ENCODE measurements around the gene CMTM5. TPM values are rescaled to one million over a fixed set of nuclear protein-coding genes. Genes with fewer than 3 reads are reported as not detected.

Gene CMTM5
- total RNA-seq, 8 experiments from 2014 or later: 0.05 to 2.0 (median 0.40) TPM; not detected in 1

- Histone ChIP-seq H3K27ac (no peak within 1 kb of the TSS), H3K4me1 (replicated peaks in 1 of 2) (no peaks in the 10 kb centered on the region), H3K4me3 (no peak within 1 kb of the TSS)
- in situ Hi-C loops (cut with MboI; ENCODE audit: low pct_unique_long_range_greater_than_20kb in 2 of 9, low sequenced_read_pairs in 9 of 9, unreplicated experiment in 9 of 9): loop anchor here in 1 of 9 experiments (10.0 kb wide), 1 partner anchor 48 kb away; the partner anchor contains the start of gene PABPN1
- ATAC-seq (replicated peaks in 6 of 8): no peak
- WGBS, 10 experiments: 13 to 75% (median 39%) methylated on average over 1 to 2 of the region's 2 CpGs; no CpG with 5 or more reads in 4 of the 10 experiments
Observed at GRCh38 chr14:23372509-23372908, 4.3 kb upstream of the CMTM5 start, which contains the start of gene IL25. TSS of gene IL25 (plus strand) at chr14:23372809.

DNA sequence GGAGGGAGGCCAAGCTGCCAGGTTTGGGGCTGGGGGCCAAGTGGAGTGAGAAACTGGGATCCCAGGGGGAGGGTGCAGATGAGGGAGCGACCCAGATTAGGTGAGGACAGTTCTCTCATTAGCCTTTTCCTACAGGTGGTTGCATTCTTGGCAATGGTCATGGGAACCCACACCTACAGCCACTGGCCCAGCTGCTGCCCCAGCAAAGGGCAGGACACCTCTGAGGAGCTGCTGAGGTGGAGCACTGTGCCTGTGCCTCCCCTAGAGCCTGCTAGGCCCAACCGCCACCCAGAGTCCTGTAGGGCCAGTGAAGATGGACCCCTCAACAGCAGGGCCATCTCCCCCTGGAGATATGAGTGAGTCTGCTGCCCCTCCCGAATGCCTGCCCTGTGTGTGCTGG lies 3.8 kb upstream of the CMTM5 start:
- no peak overlapping the region for H3K4me3 ChIP-seq
- H3K4me1 ChIP-seq (replicated peaks in 1 of 2): no peaks in the 10 kb centered on the region
- in situ Hi-C loops (cut with MboI; ENCODE audit: low pct_unique_long_range_greater_than_20kb in 2 of 9, low sequenced_read_pairs in 9 of 9, unreplicated experiment in 9 of 9): loop anchor here in 1 of 9 experiments (10.0 kb wide), 1 partner anchor 48 kb away; the partner anchor contains the start of gene PABPN1
- 0 to 80% (median 30%) methylated on average over 1 of the region's 3 CpGs; no CpG with 5 or more reads in 6 of the 10 experiments for WGBS, 10 experiments
- ATAC-seq (replicated peaks in 6 of 8): no peak
- H3K27ac ChIP-seq: no peak overlapping the region

DNA sequence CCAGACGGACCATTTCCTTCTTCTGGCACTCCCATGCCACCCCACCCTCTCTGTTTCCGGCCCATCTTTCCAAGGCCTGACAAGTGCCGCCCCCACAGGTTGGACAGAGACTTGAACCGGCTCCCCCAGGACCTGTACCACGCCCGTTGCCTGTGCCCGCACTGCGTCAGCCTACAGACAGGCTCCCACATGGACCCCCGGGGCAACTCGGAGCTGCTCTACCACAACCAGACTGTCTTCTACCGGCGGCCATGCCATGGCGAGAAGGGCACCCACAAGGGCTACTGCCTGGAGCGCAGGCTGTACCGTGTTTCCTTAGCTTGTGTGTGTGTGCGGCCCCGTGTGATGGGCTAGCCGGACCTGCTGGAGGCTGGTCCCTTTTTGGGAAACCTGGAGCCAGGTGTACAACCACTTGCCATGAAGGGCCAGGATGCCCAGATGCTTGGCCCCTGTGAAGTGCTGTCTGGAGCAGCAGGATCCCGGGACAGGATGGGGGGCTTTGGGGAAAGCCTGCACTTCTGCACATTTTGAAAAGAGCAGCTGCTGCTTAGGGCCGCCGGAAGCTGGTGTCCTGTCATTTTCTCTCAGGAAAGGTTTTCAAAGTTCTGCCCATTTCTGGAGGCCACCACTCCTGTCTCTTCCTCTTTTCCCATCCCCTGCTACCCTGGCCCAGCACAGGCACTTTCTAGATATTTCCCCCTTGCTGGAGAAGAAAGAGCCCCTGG lies 1.2 kb upstream of the CMTM5 start:
- Histone ChIP-seq H3K27ac (no peak overlapping the region), H3K4me3 (no peak overlapping the region), H3K4me1 (replicated peaks in 1 of 2) (no peaks in the 10 kb centered on the region)
- WGBS, 10 experiments: 29 to 100% (median 93%) methylated on average over 1 to 6 of the region's 21 CpGs; no CpG with 5 or more reads in 3 of the 10 experiments
- no peak for ATAC-seq (replicated peaks in 6 of 8)
- in situ Hi-C loops (cut with MboI; ENCODE audit: low pct_unique_long_range_greater_than_20kb in 2 of 9, low sequenced_read_pairs in 9 of 9, unreplicated experiment in 9 of 9): loop anchor here in 1 of 9 experiments (10.0 kb wide), 1 partner anchor 51 kb away; the partner anchor contains the start of gene PABPN1

GRCh38 chr14:23377198-23377550 lies 328 bp downstream of the CMTM5 start:
- Histone ChIP-seq H3K4me1 (replicated peaks in 1 of 2) (no peaks in the 10 kb centered on the region), H3K27ac (no peak overlapping the region), H3K4me3 (no peak overlapping the region)
- 30 to 53% (median 45%) methylated on average over 1 to 4 of the region's 11 CpGs; no CpG with 5 or more reads in 6 of the 10 experiments for WGBS, 10 experiments
- in situ Hi-C loops (cut with MboI; ENCODE audit: low pct_unique_long_range_greater_than_20kb in 2 of 9, low sequenced_read_pairs in 9 of 9, unreplicated experiment in 9 of 9): loop anchor here in 1 of 9 experiments (10.0 kb wide), 1 partner anchor 52 kb away; the partner anchor contains the start of gene PABPN1
- no peak for ATAC-seq (replicated peaks in 6 of 8)

GRCh38 chr14:23377573-23378563 lies 1.0 kb downstream of the CMTM5 start:
- Histone ChIP-seq H3K4me1 (replicated peaks in 1 of 2) (no peaks in the 10 kb centered on the region), H3K4me3 (no peak overlapping the region), H3K27ac (no peak overlapping the region)
- in situ Hi-C loops (cut with MboI; ENCODE audit: low pct_unique_long_range_greater_than_20kb in 2 of 9, low sequenced_read_pairs in 9 of 9, unreplicated experiment in 9 of 9): loop anchor here in 1 of 9 experiments (10.0 kb wide), 1 partner anchor 53 kb away; the partner anchor contains the start of gene PABPN1
- ATAC-seq (replicated peaks in 6 of 8): no peak
- WGBS, 10 experiments: 28 to 100% (median 80%) methylated on average over 2 to 7 of the region's 14 CpGs; no CpG with 5 or more reads in 3 of the 10 experiments

DNA sequence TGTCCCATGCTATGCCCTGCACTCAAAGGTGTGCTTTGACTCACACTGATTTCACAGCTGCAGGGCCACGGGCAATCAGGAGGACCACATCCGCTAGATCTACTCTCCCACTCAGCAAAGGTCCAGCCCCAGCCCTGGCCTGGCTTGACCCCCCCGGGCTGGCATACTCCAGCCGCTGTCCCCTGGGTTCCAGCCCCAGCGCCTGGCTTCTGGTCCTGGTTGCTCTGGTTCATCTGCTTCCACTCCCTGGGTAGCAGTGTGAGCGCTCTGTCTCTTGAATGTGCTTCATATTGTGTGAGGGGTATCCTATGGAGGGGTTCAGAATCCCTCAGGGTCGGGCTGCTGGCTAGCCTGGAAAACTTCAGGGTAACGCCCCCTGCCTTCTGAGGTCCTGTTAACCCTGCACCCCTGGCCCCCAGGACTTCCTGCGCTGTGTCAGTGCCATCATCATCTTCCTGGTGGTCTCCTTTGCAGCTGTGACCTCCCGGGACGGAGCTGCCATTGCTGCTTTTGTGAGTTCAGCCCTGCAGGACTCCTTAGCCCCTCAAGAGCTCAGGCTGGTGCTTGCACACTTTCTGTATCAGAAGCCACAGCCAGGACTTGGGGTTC lies 1.9 kb downstream of the CMTM5 start:
- no peak overlapping the region for H3K27ac ChIP-seq
- no peaks in the 10 kb centered on the region for H3K4me1 ChIP-seq (replicated peaks in 1 of 2)
- in situ Hi-C loops (cut with MboI; ENCODE audit: low pct_unique_long_range_greater_than_20kb in 2 of 9, low sequenced_read_pairs in 9 of 9, unreplicated experiment in 9 of 9): loop anchor here in 1 of 9 experiments (10.0 kb wide), 1 partner anchor 54 kb away; the partner anchor contains the start of gene PABPN1
- WGBS, 10 experiments: 40 to 100% (median 71%) methylated on average over 1 to 5 of the region's 11 CpGs; no CpG with 5 or more reads in 4 of the 10 experiments
- no peak overlapping the region for H3K4me3 ChIP-seq
- ATAC-seq (replicated peaks in 6 of 8): no peak

GRCh38 chr14:23379366-23380196 lies 2.7 kb downstream of the CMTM5 start:
- Histone ChIP-seq H3K4me3 (no peak overlapping the region), H3K4me1 (replicated peaks in 1 of 2) (no peaks in the 10 kb centered on the region), H3K27ac (no peak overlapping the region)
- peak in 7 of 8 experiments; percentile 38 to 93 (median 74) for ATAC-seq (replicated peaks in 6 of 8)
- 33 to 85% (median 50%) methylated on average over 2 to 6 of the region's 12 CpGs; no CpG with 5 or more reads in 6 of the 10 experiments for WGBS, 10 experiments
- in situ Hi-C loops (cut with MboI; ENCODE audit: low pct_unique_long_range_greater_than_20kb in 2 of 9, low sequenced_read_pairs in 9 of 9, unreplicated experiment in 9 of 9): loop anchor here in 1 of 9 experiments (10.0 kb wide), 1 partner anchor 55 kb away; the partner anchor contains the start of gene PABPN1

- Histone ChIP-seq H3K4me1 (replicated peaks in 1 of 2) (no peaks in the 10 kb centered on the region), H3K4me3 (no peak overlapping the region), H3K27ac (no peak overlapping the region)
- WGBS, 10 experiments: 7 to 100% (median 68%) methylated on average over 1 to 8 of the region's 16 CpGs; no CpG with 5 or more reads in 2 of the 10 experiments
- in situ Hi-C loops (cut with MboI; ENCODE audit: low pct_unique_long_range_greater_than_20kb in 2 of 9, low sequenced_read_pairs in 9 of 9, unreplicated experiment in 9 of 9): no loop called here
- ATAC-seq (replicated peaks in 6 of 8): peak in 4 of 8 experiments; percentile 7 to 66 (median 32)
Observed at GRCh38 chr14:23380197-23380914, 3.5 kb downstream of the CMTM5 start.

DNA sequence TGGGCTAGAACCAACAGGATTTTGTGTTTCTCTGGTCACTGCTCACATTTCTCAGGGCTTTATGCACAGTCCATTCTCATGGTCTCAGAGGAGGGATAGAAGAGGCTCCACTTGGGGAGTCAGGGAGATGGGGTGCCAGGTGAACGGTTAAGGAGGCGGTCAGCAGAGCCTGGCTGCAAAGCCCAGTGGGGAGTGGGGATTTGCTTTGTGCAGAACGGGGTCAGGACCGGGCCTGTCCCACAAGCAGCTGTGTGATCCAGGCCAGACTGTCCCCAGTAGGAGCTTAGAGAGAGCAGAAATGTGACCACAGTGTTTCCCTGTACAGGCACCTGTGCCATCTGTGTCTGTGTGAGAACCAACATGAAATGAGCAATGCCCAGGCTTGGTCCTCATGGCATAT lies 4.1 kb downstream of the CMTM5 start:
- H3K27ac ChIP-seq: no peak overlapping the region
- no peaks in the 10 kb centered on the region for H3K4me1 ChIP-seq (replicated peaks in 1 of 2)
- no peak overlapping the region for H3K4me3 ChIP-seq
- ATAC-seq (replicated peaks in 6 of 8): no peak
- in situ Hi-C loops (cut with MboI; ENCODE audit: low pct_unique_long_range_greater_than_20kb in 2 of 9, low sequenced_read_pairs in 9 of 9, unreplicated experiment in 9 of 9): no loop called here
- WGBS, 10 experiments: 42 to 60% methylated on average over 2 of the region's 4 CpGs; no CpG with 5 or more reads in 8 of the 10 experiments

DNA sequence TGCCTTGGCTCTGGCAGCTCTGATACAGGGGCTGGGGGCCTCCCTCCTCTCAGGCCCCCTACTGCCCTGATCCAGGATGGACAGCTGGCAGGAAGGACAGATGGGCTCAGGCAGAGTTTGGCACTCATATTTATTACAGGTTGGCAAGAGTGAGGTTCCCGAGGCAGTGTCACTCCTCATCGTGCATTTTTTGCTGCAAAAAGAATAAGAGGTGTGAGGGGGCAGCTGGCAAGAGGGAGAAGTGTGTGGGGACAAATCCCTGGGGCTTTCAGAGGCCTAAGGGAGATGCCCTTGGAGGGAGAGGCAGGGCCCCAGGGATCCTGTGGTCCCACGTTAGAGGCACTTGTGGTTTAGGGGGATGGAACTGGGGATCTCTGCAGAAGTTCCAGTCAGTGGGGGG lies 5.0 kb downstream of the CMTM5 start:
- Histone ChIP-seq H3K4me1 (replicated peaks in 1 of 2) (no peaks in the 10 kb centered on the region), H3K27ac (no peak overlapping the region), H3K4me3 (no peak overlapping the region)
- ATAC-seq (replicated peaks in 6 of 8): no peak
- WGBS, 10 experiments: 30 to 50% methylated on average over 1 to 2 of the region's 3 CpGs; no CpG with 5 or more reads in 8 of the 10 experiments
- in situ Hi-C loops (cut with MboI; ENCODE audit: low pct_unique_long_range_greater_than_20kb in 2 of 9, low sequenced_read_pairs in 9 of 9, unreplicated experiment in 9 of 9): no loop called here

GRCh38 chr14:23382276-23382675 lies 5.4 kb downstream of the CMTM5 start:
- no peaks in the 10 kb centered on the region for H3K4me1 ChIP-seq (replicated peaks in 1 of 2)
- H3K27ac ChIP-seq: no peak overlapping the region
- 96% methylated on average over 4 of the region's 6 CpGs; no CpG with 5 or more reads in 9 of the 10 experiments for WGBS, 10 experiments
- H3K4me3 ChIP-seq: no peak overlapping the region
- in situ Hi-C loops (cut with MboI; ENCODE audit: low pct_unique_long_range_greater_than_20kb in 2 of 9, low sequenced_read_pairs in 9 of 9, unreplicated experiment in 9 of 9): no loop called here
- ATAC-seq (replicated peaks in 6 of 8): no peak

Data from motor neuron (in vitro differentiated cells).